Left lobe of liver (tissue), 2 donors: ENCODE measurements around the gene MGME1. TPM values are rescaled to one million over a fixed set of nuclear protein-coding genes. Genes with fewer than 3 reads are reported as not detected.
A peak's percentile ranks its signal among the peaks of the same experiment; 100 is the strongest.
"Not testable (repeated sequence)": the region's sequence is repeated elsewhere in the genome, so short reads cannot be mapped to it uniquely, and the experiment has no call there.

Experiments
- ATAC-seq: fragments of 200-7000 bp; cut with Tn5 transposase; one replicate; pipeline ENCODE4 v1.9.1; 2020; ENCODE audit warnings: mild to moderate bottlenecking, moderate library complexity
- DNase-seq: peaks from one replicate; pipeline ENCODE4 v3.0.0-alpha.2; 2020; ENCODE audit warnings: low spot score
- total RNA-seq: library from RNA; stranded (reverse); gene quantifications from one replicate; pipeline ENCODE4 v1.2.1, GENCODE V29; 2021
- donor health status: DM: no; HTN: no; CAD: no; lungs with moderate emphysema.
- donor health status: DM: no; HTN: yes; CAD: no.

MGME1 gene
- total RNA-seq, 1 donor from 2014 or later = 5.7 TPM

- DNase-seq = no peak
- ATAC-seq = peak; percentile 37
These were observed 10.2 kb upstream of the MGME1 start for GRCh38 chr20:17958373-17959256.

GRCh38 chr20:17959257-17959627, 9.6 kb upstream of the MGME1 start:
- no peak for DNase-seq
- ATAC-seq = no peak

GRCh38 chr20:17960400-17960885, 8.4 kb upstream of the MGME1 start:
- not testable (repeated sequence) for ATAC-seq, DNase-seq

GRCh38 chr20:17960927-17961586, 7.8 kb upstream of the MGME1 start:
- DNase-seq (peak; percentile 65), ATAC-seq (peak; percentile 74)

GRCh38 chr20:17961587-17961940, 7.3 kb upstream of the MGME1 start:
- ATAC-seq (no peak), DNase-seq (no peak)

GRCh38 chr20:17963114-17963897, 5.5 kb upstream of the MGME1 start:
- DNase-seq = no peak
- no peak for ATAC-seq

GRCh38 chr20:17964073-17964472, 4.7 kb upstream of the MGME1 start:
- ATAC-seq (no peak), DNase-seq (no peak)

- no peak for ATAC-seq
- no peak for DNase-seq
These were observed 4.2 kb upstream of the MGME1 start for GRCh38 chr20:17964632-17965031.

- DNase-seq = no peak
- ATAC-seq = no peak
These were observed 3.6 kb upstream of the MGME1 start for GRCh38 chr20:17965042-17965697.

GRCh38 chr20:17966432-17967310, 2.1 kb upstream of the MGME1 start:
- ATAC-seq (no peak), DNase-seq (no peak)

GRCh38 chr20:17967521-17968365, 1.1 kb upstream of the MGME1 start:
- peak; percentile 7 for ATAC-seq
- DNase-seq = no peak

GRCh38 chr20:17969278-17969883, 563 bp downstream of the MGME1 start:
- peak; percentile 42 for ATAC-seq
- DNase-seq = no peak

- DNase-seq = peak; percentile 55
- no peak for ATAC-seq
These were observed 1.1 kb downstream of the MGME1 start for GRCh38 chr20:17969884-17970409.

GRCh38 chr20:17971300-17972013, 2.6 kb downstream of the MGME1 start:
- ATAC-seq = no peak
- DNase-seq = no peak

GRCh38 chr20:17972121-17972520, 3.3 kb downstream of the MGME1 start:
- DNase-seq (no peak), ATAC-seq (no peak)

- ATAC-seq = no peak
- no peak for DNase-seq
These were observed 7.5 kb downstream of the MGME1 start for GRCh38 chr20:17976305-17976704.

- DNase-seq (no peak), ATAC-seq (peak; percentile 96)
These were observed 16.7 kb downstream of the MGME1 start for GRCh38 chr20:17985388-17986018.
